ENCODE data around the gene STPG1.

GRCh38 chr1:24351247-24351646, 62.3 kb downstream of the STPG1 start:
- no peak for TF ChIP-seq CTCF (IDR thresholded peaks at IDR 0.05)
- TF ChIP-seq POLR2AphosphoS5 (IDR thresholded peaks at IDR 0.05) = no peak

Data from stomach (tissue), 4 donors.